Right ventricle myocardium superior (tissue), 1 donor: ENCODE results near the gene NCOA5. TPM values are rescaled to one million over a fixed set of nuclear protein-coding genes. Genes with fewer than 3 reads are reported as not detected.
"Not testable (repeated sequence)": the region's sequence is repeated elsewhere in the genome, so short reads cannot be mapped to it uniquely, and the experiment has no call there.

Experiments used
- ATAC-seq: fragments of 200-7000 bp; cut with Tn5 transposase; one replicate; pipeline ENCODE4 v1.9.1; 2020; ENCODE audit warnings: mild to moderate bottlenecking; ENCODE audit not compliant: poor library complexity
- DNase-seq: peaks from one replicate; pipeline ENCODE4 v3.0.0-alpha.2; 2020
- intact Hi-C: fragments of 100-400 bp; cut with DNase I; formaldehyde crosslinking; loops from one replicate; pipeline ENCODE4 v1.11.2; 2022
- total RNA-seq: library from RNA; stranded (reverse); fragmentation: NEBNext Ultra II Directional; extraction: Animal tissue kit (Norgen Biotek cat#: 25700); gene quantifications from one replicate; pipeline ENCODE4 v1.2.1, GENCODE V29; 2021
- donor health status: DM: no; HTN: yes; CAD: no; lungs with severe emphysema.

Gene NCOA5
- total RNA-seq, 1 donor from 2014 or later: 23.0 TPM

DNA sequence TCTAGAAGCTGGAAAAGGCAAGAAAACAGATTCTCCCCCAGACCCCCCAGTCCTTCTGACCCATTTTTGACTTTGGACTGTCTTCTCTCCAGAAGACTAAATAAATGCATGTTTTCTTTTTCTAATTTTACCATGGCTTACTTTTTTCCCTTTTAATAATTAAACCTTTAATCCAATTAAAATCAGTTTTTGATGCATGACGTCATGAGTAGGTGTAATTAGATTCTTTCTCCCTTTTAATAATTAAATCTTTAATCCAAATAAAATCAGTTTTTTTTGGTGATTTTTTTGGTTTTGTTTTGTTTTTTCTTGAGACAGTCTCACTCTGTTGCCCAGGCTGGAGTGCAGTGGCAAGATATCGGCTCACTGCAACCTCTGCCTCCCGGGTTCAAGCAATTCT lies 13.2 kb upstream of the NCOA5 start:
- ATAC-seq: no peak
- intact Hi-C loops: no loop called here
- no peak for DNase-seq

DNA sequence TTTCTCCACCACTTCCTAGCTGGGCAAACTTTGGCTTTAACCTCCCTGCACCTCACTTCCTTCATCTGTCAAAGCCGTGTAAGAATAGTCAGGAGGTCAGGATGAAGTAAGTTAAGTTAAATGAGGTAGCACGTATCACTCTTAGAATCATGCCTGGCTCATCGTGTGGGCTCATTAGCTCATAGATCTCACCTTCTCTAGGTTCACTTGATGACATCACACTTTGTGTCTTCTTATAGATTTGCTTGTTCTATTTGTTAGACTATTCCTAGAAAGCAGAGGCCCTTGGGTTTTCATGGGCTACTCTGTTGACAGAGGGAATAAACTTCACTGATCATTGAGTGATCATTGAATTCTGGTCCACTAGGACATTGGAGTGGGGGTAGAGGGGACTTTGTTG lies 12.2 kb upstream of the NCOA5 start:
- no peak for ATAC-seq
- intact Hi-C loops: no loop called here
- DNase-seq: no peak

DNA sequence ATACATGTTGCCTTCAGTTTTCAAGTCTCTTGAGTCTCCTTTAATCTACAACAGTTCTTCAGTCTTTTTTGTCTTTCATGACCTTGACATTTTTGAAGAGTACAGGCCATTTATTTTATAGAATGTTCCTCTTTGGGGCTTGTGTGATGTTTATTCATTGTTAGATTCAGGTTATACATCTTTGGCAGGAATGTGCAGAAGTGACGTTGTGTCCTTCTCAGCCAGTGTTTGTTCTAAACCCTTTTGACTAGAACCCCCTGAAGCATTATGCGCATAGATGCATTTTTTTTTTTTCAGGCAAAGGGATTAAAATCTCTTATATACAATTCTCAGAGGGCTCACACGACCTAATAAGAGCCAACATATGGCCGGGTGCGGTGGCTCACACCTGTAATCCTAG lies 11.2 kb upstream of the NCOA5 start:
- intact Hi-C loops: no loop called here
- no peak for ATAC-seq
- DNase-seq: no peak

DNA sequence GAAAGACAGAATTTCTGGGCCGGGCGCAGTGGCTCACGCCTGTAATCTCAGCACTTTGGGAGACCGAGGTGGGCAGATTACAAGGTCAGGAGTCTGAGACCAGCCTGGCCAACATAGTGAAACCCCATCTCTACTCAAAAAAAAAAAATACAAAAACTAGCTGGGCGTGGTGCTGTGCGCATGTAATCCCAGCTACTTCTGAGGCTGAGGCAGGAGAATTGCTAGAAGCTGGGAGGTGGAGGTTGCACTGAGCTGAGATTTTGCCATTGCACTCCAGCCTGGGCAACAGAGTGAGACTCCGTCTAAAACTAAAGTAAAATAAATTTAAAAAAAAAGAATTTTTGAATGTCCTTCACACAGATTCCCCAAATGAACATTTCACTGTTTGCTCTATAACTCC lies 10.7 kb upstream of the NCOA5 start:
- DNase-seq, ATAC-seq, intact Hi-C loops: not testable (repeated sequence)

DNA sequence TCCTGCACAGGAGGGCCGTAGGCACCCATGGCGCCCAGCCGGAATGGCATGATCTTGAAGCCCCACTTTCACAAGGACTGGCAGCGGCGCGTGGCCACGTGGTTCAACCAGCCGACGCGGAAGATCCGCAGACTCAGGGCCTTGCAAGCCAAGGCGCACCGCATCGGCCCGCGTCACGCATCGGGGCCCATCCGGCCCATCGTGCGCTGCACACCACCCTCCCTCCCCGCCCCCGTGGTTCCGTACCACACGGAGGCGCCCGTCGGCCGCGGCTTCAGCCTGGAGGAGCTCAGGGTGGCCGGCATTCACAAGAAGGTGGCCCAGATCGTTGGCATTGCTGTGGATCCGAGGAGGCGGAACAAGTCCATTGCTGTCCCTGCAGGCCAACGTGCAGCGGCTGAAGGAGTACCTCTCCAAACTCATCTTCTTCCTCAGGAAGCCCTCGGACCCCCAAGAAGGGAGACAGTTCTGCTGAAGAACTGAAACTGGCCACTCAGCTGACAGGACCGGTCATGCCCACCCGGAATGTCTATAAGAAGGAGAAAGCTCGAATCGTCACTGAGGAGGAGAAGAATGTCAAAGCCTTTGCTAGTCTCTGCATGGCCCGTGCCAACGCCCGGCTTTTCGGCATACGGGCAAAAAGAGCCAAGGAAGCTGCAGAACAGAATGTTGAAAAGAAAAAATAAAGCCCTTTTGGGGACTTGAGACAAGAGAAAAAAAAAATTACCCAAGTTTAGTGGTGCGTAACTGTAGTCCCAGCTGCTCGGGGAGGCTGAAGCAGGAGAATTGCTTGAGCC lies 9.9 kb upstream of the NCOA5 start:
- peak; percentile 46 for DNase-seq

DNA sequence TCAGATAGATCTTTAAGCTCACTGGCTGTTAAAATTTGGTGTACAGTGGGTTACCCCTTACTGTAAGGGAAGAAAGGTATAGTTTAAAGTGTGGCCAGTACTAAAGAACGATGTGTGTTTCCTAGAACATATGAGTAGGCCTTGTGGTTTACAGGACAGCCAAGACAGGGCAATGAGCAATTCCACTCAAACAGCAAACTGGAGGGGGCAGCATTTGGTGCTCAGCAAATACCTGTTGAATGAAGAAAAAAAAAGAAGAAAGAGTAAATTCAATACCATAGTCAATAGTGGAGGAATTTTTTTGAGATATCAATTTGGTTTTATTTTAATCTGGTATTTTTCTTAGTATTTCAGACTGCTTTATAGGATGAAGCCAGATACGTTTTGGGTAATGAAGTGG lies 3.8 kb upstream of the NCOA5 start:
- no peak for DNase-seq
- intact Hi-C loops: no loop called here
- no peak for ATAC-seq

More for the DNA sequence above, 9.9 kb upstream of the NCOA5 start:
- intact Hi-C loops: no loop called here
- no peak for ATAC-seq

DNA sequence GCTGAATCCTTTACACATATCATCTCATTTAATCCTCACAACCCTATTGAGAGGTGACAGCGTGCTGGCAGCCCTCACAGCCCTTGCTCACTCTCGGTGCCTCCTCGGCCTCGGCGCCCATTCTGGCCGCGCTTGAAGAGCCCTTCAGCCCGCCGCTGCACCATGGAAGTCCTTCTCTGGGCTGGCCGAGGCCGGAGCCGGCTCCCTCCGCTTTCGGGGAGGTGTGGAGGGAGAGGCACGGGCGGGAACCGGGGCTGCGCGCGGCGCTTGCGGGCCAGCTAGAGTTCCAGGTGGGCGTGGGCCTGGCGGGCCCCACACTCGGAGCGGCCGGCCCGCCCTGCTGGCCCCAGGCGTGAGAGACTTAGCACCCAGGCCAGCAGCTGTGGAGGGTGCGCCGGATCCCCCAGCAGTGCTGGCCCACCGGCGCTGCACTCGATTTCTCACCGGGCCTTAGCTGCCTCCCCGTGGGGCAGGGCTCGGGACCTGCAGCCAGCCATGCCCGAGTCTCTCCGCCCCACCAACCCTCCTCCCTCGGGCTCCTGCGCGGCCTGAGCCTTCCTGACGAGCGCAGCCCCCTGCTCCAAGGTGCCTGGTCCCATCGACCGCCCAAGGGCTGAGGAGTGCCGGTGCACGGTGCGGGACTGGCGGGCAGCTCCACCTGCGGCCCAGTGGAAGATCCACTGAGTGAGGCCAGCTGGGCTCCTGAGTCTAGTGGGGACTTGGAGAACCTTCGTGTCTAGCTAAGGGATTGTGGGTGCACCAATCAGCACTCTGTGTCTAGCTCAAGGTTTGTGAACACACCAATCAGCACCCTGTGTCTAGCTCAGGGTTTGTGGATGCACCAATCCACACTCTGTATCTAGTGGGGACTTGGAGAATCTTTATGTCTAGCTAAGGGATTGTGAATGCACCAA lies 2.1 kb upstream of the NCOA5 start:
- DNase-seq, ATAC-seq, intact Hi-C loops: not testable (repeated sequence)

DNA sequence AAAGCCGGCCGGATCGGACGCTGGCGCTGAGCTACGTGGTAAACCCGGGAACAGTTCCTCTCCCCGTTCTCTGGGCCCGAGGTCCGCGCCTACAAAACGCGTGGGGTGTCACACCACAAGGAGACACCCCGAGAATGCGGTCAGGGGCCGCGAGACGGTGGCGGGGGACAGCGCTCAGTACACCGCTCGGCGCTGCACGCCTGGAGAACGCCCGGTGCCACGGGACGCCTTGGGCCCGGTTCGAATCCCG lies 670 bp downstream of the NCOA5 start:
- no peak for DNase-seq
- intact Hi-C loops: no loop called here
- ATAC-seq: peak; percentile 36

DNA sequence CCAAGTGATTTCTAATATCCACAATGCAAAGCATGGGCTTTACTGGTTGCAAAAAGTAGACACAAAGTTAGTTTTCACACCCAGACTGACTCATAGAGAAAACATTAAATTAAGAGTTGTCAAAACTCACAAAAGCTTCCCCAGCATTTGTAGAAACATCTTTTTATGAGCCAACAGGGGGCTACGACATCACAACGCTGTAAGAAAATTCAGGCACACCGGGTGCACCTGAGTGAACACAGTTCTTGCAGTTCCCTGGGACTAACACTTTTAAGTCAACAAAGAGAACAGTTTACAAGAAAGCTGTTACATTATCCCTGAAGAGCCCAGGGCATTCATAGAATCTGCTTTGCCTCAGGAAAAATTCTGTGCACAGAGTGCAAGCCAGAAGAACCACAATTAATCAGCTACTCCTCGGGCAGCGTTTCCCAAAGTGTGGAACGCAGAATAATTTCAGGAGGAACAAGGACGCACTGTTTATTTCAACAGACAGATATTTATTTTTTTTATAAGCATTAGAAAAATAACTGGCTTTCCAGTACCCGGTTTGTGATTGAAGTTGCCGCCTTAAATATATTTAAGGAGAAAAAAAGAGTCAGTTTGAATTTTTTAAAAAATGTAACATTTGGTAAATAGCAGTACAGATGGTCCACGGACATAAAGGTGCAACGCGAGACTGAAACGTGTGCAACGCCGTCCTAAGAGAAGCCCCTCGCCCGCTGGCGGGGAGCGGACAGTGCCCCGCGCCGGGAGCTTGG lies 1.2 kb downstream of the NCOA5 start:
- DNase-seq: no peak
- no peak for ATAC-seq
- intact Hi-C loops: no loop called here

DNA sequence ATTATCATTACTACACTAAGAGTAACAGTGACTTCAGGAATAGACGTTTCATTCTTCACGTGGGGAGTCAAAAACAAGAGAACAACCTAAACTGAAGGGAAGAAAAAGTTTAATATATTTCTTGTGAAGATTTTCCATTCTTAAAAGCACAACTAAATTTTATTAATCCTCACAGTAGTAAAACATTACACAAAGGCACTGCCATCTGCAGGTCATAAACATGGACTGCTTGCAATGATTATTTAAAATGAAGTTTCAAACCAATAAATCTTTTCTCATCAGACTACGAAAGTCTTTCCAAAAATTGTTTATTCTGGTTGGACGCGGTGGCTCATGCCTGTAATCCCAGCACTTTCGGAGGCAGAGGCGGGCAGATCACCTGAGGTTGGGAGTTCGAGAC lies 2.6 kb downstream of the NCOA5 start:
- DNase-seq (no peak), ATAC-seq (no peak)
- intact Hi-C loops: no loop called here

DNA sequence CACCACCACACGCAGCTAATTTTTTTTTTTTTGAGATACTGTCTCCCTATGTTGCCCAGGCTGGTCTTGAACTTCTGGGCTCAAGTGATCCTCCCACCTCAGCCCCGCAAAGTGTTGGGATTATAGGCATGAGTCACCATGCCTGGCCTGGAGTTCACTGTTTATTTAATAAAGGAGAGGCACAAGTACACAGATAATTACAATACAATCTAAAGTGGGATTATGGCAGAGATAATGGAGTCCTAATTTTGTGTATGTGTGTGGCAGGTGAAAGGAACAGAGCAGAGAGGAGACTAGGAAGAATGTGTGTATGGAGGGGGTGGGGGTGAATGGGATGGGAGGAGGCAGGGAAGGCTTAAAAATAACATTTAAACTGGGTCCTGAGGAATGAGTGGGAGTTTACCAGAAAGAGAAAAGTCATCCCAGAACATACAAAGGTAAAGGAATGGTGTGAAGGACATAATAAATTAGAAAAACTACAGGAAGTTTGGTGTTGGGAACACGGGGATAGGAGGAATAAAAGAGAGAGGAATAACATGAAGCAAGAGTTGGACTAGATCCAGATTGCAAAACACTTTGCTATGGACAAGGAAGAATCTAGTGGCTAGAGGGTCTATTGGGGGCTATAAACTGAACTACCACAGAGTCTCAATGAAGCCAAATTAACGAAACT lies 4.4 kb downstream of the NCOA5 start:
- intact Hi-C loops: no loop called here

DNA sequence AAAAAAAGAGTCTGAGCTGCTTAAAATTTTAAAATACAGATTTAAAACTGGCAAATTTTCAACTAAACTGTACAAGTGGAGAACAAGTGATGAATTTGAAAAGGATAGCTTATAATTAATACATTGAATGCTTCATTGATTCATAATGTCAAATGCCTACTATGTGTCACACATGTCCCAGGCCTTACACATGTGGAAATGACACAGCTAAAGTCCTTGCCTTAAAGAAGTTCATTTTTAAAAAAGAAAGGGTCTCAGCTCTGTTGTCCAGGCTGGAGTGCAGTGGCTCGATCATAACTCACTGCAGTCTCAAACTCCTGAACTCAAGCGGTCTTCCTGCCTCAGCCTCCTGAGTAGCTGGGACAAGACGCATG lies 5.0 kb downstream of the NCOA5 start:
- intact Hi-C loops: no loop called here
- DNase-seq (no peak), ATAC-seq (no peak)

More for the DNA sequence above, 4.4 kb downstream of the NCOA5 start:
- ATAC-seq (no peak), DNase-seq (no peak)

DNA sequence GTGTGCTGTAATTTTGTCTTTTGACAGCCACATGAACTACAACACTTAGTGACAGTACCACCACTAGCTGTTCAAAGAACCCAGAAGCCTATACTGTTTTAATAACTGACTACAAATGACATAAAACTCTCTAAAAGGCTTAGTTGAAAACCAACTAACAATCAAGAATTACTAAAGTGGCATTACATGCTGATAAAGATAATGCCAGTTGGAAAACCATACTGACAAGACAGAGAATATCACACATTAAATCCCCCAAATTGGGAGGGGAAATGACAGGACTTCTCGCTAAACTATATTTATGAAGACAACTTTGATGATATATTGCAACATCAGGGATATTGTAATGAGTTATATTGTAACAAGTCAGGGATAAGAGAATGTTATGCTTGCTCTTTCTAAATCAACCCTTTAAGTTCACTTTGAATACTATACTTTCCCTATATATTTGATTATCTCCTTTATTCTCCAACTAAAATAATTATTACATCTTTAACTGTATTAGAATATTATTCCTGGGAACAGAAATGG lies 6.2 kb downstream of the NCOA5 start:
- ATAC-seq: no peak
- DNase-seq: no peak
- intact Hi-C loops: no loop called here

DNA sequence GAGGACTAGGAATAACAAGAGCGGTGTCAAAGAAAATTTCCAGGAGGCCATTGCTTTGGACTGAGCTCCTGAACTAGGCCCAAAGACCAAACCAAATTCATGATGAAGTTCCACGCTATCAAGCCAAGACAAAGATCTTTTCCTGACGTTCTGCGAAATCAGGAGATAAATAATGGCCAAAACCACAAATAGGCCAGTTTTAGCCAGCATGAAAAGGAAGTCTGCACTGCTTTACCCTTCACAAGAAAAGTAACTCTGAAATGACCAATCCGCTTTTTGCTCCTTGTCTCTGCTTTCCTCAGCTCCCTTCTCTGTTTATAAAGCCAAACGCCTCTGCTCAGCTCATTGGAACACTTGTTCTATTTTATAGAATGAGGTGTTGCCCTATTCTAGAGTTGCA lies 6.7 kb downstream of the NCOA5 start:
- intact Hi-C loops: no loop called here
- ATAC-seq (no peak), DNase-seq (no peak)

DNA sequence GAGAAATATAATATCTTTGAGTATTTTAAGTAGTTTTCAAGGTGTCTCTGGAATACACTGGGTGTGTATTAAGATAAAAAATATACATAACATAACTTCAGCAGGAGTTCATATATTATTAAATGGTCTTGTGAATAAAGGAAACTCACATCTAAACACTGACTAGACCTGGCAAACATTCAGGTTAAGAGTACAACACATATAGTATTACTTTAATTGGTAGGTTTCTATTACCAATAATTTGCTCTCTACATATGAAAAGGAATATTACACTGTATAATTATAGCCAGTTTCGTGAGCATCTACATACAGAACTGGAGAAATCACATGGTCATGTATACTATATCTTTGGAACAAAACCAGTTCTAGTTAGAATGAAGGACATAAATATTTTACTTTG lies 8.7 kb downstream of the NCOA5 start:
- intact Hi-C loops: no loop called here
- ATAC-seq (no peak), DNase-seq (no peak)

DNA sequence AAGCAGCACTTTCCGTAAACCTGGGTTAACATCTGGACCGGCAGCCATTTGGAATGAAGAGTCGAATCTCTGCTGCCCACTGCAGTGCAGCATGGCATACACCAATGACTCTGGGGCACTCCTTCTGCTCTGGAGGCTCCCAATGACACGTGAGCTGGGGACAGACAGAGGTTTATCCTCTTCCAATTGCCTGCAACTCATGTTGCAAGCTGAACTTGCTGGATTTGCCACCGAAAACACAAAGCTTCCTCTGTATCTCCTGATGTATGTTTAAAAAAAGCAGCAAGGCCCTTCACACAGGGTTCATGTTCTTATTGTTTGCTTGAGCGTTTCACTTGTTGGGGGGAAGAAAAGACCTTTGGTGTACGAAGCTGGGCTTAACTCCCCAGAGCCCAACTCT lies 10.8 kb downstream of the NCOA5 start:
- ATAC-seq: no peak
- intact Hi-C loops: no loop called here
- no peak for DNase-seq

DNA sequence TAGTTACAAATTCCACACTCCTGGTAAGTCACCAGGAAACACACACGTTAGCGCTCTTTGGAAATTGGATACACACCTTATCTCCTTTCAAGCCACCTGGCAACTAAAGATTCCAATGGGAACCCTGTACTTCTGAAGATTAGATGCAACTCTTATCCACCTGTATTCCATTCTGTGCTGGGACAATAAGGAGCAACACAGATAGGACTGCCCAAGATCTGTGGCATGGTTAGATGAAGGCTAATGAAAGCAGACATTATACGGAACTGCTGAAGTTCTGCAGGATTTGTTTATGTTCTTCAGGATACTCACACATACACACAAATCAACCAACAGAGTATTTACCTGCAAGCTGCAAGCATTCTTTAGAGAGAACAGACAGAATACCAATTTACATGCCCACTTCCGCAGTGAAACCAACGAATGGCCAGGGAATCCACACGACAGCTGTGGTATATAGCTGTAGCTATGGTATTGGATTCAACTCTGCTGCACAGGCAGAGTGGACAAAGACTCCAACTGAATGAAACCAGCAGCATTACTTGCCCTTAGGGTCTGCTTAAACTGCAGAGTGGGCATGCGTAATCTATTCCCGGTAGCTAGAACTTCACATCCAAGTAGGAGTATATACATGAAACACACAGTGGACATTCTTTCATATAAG lies 12.0 kb downstream of the NCOA5 start:
- intact Hi-C loops: no loop called here
- ATAC-seq (no peak), DNase-seq (no peak)

DNA sequence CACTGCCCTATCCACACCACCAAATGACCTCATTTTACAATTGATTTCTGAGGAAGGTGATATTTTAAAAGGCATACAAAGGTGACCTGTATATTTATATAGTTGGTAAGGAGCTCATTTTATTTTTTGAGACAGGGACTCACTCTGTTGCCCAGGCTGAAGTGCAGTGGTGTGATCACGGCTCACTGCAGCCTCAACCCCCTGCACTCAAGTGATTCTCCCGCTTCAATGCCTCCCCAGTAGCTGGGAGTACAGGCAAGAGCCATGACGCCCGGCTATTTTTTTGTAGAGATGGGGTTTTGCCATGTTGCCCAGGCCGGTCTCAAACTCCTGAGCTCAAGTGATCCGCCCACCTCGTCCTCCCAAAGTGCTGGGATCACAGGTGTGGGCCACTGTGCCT lies 13.0 kb downstream of the NCOA5 start:
- no peak for DNase-seq
- intact Hi-C loops: no loop called here
- ATAC-seq: no peak
